Fibroblast of peridontal ligament (primary cell): ENCODE data around the gene GP9.
"Not testable (repeated sequence)": the region's sequence is repeated elsewhere in the genome, so short reads cannot be mapped to it uniquely, and the experiment has no call there.

Source experiments
- DNase-seq: peaks from one replicate; pipeline ENCODE4 v3.0.0-alpha.2; 2010; ENCODE audit errors: extremely low read depth

GP9 gene

GRCh38 chr3:129111076-129111780 lies 50.6 kb downstream of the GP9 start:
- not testable (repeated sequence) for DNase-seq
